ENCODE measurements around the gene PAQR9. TPM values are rescaled to one million over a fixed set of nuclear protein-coding genes. Genes with fewer than 3 reads are reported as not detected.

The PAQR9 gene
- polyA plus RNA-seq, 1 donor, result not detected

DNA sequence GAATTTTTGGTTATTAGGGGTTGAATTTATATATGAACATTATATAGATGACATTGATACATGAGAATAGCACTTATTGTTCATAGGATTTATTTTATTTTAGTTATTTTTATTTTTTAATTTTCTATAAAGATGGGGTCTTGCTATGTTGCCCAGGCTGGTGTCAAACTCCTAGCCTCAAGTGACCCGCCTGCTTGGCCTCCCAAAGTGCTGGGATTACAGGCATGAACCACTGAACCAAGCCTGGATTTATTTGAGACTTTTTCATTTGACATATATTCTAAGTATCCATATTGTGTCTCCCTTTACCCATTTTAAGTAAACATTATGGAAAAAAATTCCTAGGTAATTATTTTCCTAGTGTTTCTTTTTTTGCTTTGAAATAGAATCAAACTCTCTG lies 12.5 kb downstream of the PAQR9 start:
- no peak for DNase-seq

DNA sequence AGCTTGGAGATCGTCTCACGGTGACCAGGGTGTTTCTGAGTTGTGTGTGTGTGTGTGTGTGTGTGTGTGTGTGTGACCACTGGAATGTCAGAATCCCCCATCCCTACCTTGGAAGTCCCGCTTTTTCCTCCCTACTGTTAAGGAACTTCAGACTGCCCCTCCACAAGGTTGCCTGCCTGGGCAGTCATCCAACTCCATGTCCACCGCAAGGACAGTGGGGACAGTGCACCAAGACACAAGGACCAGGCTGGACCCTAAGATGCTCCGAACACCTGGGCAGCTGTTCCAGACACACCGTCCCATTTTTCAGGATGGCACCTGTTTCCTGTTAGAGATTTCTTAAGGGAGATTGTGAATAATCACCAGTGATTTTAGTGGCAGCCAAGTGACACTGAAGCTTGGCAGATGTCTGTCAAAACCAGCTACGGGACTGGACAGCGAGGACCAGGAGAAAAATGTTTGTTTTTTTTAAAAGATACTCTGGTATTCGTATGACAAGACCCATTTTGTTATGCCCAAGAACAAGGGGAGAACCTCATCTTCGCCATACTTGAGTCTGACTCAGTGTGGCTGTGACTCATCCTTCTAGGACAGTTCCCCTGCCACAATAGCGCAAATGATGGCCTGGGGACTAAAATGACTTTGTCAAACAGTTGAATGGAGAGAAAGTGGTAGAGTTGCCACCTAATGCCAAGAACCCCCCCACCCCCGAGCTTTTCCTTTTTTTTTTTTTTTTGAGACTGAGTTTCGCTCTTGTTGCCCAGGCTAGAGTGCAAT lies 15.5 kb downstream of the PAQR9 start:
- no peak for DNase-seq

DNA sequence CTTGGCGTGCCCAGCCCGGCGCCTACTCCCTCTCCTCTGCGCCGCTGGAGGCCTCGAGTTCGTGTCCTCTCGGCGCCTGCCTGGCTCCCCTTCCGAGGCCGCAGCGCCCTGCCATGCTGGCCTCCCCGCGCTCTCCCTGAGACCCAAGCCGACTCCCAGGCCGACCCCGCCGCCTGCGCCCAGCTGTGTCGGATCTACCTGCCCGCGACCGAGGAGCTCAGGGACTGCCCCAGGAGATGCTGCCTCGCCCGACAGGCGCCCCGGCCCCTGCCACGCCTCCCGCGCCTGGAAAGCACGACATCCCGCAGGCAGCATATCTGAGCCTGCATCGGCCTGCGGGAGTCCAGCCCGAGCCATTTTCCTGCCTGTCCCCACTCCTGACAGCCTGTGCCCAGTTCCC lies 16.1 kb downstream of the PAQR9 start:
- no peak for DNase-seq

DNA sequence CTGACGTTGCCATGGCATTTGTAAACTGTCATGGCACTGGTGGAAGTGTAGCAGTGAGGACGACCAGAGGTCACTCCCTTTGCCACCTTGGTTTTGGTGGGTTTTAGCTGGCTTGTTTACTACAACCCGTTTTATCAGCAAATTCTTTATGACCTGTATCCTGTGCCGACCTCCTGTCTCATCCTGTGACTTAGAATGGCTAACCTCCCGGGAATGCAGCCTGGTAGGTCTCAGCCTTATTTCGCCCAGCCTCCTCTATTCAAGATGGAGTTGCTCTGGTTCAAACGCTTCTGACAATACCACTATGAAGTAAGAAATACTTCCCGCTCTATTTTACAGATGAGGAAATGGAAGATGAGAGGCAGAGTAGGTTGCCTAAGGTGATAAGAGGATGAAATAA lies 16.6 kb downstream of the PAQR9 start:
- no peak for DNase-seq

DNA sequence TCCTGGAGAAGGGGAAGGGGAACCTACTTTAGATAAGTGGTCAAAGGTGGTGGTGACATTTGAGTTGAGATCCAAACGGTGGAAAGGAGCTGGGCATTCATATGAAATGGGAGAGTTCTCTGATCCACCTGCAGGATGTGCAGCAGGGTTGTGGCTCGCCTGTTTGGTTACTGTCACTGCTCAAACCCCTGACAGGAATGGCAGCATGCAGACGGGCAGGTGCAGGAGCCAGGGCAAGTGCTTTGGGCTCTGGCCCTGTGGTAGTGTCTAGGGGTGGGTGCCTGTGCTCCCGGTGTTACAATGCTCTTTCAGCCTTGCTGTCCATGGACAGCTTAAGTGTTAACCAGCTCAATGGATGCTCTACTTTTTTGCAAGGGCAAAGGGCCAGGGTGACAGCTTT lies 18.5 kb downstream of the PAQR9 start:
- no peak for DNase-seq

DNA sequence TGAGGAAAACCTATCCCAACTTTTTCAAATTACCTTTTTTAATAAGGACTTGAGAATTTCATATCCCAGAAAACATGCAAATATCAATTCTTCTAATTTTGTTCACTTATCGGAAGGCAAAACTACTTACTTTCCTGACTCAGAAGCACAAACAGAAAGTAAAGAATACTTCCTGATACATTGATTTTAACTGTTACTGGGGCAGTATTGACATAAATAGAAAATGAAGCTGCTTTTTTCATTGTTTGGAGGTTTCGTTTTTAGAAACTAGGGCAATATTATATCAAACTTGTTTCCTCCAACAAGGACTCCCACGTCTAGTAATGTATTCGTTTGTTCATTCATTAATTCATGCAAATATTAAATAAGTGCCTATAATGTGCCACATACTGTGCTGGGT lies 19.1 kb downstream of the PAQR9 start:
- DNase-seq, result no peak

DNA sequence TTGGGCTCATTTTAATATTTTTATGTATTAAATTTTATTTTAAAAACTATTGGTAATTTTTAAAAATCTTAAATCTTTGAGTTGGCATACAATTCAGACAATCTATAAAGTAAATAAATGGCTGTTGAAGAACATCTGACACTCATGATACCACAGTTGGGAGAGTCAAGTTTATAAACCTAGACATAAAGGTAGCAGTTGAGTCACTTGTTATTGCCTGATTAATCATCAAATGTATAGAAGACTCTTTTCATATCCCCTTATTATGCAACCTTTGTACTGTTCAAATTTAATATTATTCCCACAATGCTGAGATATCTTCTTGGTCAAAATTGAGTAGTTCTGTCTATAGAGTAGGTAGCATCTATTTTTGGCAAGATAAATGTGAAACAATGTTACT lies 19.6 kb downstream of the PAQR9 start:
- no peak for DNase-seq

DNA sequence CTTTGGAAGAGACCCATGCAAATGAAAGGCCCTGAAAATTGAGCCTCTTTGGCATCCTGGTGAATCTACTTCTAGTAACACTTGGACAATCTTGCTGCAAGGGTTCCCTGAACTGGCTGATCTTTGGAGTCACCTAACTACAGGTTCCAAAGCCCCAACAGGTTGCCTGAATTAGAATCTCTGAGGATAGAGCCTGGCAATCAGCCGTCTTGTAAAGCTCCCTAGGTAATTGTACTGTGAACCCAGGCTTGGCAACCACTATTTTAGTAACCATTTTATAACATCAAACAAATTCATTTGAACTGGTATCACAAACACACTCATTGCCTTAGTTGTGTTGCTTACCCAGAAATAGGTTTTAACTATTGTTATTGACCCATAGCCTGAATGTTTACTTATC lies 20.1 kb downstream of the PAQR9 start:
- DNase-seq, result no peak

DNA sequence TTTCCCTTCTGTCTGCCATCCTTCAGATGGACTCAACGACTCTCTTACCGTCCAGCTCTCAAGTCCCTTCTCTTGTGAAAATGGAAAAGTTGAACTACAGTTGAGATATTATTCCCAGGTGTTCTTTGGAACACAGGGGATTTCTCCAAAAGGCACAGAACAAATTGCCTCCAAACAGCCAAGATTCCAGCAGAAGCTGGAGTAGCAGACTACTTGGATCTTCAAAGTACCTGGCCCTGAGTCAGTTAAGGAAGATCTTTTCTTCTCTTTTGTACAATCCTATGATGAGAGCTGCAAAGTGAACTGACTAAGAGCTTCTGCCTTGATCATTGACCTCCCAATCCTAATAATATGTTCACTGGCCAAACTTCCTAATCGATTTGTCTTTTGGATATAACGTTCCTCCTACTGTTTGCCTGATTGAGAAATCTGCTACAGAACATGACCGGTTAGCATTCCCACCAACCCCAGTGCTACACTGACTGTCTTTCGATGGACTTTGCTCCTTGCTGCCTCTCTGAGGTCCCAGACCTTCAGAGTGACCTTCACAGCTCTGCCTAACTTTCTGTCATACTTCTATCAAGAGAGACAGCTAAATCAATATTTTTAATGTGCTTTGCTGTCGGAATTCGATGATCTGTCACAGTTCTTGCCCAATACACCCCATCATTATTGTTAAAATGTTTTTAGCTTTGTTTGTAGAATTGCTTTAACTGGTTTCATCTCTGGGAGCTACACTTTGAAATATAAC lies 21.9 kb downstream of the PAQR9 start:
- no peak for DNase-seq

DNA sequence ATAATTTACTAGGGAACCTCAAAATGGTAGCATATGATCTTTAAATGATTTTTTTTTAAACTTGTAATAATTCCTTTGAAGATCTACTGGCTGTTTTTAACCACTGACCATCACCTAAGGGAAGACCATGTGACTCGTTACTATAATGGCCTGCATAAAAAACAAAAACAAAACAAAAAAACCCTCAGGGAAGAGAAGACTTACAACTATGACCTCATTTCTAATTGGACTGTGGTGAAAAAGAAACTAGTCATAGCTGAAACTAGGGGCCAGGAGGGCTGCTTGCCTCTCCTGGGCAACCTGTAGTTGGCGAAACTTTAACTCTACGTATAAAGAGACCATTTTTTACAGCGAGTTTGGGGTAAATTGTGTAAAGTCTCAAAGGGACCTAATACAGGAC lies 23.0 kb downstream of the PAQR9 start:
- DNase-seq, result no peak

DNA sequence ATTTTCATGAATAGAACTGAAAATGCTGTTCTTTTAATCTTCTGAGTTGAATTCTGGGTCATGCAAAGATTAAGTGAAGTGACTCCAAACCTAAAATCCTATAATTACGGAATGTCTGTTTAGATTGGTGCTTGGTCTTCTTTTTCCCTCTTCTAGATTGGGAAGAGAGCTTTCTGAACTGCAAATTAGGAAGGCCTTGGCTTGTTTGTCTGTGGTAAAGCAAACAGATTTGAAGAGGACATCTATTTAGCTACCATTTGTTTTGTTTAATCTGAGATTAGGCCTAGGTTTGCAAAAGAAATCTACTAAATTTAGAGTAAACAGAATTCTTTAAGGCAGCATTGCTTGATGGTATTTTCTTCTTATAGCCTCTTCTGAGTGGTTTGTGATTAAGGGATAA lies 23.5 kb downstream of the PAQR9 start:
- DNase-seq, result no peak

DNA sequence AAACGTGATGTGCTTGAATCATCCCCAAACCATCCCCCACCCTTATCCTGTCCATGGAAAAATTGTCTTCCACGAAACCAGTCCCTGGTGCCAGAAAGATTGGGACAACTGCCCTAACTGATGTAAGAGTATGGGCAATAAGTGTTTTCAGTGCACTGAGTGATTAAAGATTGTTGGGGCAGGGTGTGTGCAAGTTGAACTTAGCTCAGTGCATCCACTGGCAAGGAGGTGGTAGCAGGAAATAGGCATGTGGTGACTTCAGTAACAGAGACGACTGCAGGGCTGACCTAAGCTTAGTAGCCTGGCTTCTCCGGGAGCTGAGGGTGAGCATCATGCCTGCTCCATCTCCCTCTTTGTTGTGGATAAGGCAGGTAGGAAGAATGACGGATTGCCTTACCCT lies 27.5 kb downstream of the PAQR9 start:
- no peak for DNase-seq

DNA sequence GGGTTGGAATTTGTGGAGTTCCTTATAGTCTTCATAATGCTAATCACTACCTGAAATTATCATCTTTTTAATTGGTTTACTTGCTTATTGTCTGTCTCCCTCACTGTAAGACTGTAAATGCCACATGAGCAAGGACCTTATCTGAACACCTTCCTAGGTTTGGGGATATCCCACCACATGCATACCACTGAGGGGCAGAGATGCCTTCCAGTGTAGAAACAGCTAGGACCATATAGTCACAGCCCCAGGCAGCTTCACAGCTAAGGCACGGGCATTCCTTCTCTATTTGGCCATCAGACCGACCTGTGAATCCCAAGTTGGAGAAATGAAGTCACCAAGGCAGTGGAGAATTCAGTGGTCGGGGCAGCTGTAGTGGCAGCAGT lies 28.6 kb downstream of the PAQR9 start:
- DNase-seq, result no peak

DNA sequence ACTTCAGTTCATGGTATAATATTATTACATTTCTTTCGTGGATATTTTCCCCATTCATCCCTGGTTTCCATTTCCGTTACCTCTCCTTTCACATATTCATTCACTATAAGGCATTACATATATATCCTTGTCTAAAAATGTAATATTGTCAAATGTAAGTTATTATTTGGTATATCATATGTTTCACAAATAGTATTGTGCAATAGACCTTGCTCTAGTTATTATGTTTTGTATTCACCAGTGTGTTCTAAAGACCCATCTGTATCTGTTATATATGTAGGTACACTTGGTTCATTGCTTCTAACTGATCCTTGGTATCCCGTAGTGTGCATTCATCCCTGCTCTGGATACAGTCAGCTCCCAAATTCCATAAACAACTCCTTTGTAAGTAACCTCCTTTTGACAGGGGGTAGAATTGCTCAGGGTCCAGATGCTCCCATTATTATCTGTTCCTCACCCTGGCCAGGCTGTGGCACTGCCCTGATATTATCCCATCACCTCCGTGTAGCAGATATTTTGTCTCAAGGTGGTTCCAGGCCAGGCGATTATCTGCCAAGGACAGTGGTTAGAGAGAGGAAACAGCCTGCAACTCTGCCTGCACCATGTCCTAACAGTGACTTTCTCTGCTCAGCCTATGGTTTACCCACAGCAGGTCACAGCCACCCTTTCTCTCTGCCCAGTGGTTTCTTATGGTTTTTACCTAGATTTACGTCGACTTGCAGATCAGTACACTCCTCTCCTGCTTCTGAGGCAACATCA lies 29.2 kb downstream of the PAQR9 start:
- no peak for DNase-seq

DNA sequence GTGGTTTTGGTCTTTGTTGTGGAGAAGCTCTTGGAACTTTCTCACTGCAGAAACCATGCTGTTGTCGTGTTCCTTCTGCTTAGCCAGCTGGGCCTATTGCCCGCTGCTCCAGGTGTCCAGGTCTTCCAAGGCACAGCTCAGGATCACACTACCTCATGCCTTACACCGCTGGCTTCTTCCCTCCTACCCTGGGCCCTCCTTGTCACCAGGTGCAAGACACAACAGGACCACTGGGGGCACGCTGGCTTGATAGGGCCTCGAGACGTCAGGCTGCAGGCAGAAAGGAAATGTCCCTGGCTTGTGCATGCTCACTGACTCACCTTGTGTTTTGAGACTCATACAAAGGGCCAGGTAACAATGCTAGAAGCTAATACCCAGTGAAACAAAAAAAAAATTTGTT lies 32.3 kb downstream of the PAQR9 start:
- DNase-seq, result no peak

DNA sequence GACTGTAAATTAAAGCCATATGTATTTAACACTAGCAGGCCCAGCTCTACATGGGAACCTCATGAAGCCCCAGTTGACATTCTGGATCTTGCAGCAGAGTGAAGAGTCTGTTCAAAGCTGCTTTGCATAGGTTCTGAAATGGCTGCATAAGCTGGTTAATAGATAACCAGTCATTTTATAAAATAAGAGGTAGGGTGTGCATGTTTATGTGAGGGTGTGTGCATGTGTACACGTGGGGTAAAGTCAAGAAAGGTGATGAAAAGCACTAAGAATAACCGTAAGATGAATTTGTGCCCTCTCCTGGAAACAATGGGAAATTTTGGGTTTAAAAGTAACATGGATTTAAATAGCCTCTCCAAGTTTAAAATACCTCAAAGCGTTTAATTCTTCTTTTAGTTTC lies 33.0 kb downstream of the PAQR9 start:
- no peak for DNase-seq

DNA sequence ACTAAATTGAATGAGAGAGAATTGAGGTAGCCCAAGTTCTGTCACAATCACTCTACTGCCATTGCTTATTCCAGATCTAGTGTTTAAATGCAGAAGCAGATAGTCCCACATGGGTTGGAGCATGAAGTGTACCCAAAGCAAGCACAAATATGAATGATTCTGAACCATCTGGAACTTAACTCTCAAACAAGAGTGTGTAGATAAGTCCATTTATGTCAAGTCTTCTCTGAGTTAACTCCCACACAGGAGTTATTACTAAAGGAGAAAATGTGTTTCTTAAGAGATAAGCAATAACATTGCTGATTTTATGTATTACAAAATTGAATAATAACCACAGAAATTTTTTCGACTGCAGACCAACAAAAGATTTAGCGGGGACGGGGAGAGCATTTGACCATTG lies 33.6 kb downstream of the PAQR9 start:
- no peak for DNase-seq

DNA sequence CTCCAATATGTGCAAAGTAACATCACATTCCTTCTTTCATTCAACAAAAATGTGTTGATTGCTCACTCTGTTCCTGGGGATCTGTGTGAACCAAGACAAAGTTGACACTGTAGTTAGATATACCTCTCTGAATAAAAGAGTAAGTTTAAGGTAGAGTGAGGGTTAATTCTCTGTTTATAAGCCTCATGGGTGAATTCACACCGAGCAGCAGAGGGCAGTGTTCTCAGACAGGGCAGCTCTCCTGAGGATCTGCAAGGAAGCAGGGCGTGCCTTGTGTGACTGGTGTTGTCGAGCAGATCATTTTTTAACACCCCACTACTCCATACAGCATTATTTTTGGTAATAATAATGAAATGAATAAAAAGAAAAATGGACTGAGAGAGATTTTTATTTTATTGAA lies 34.4 kb downstream of the PAQR9 start:
- DNase-seq, result no peak

DNA sequence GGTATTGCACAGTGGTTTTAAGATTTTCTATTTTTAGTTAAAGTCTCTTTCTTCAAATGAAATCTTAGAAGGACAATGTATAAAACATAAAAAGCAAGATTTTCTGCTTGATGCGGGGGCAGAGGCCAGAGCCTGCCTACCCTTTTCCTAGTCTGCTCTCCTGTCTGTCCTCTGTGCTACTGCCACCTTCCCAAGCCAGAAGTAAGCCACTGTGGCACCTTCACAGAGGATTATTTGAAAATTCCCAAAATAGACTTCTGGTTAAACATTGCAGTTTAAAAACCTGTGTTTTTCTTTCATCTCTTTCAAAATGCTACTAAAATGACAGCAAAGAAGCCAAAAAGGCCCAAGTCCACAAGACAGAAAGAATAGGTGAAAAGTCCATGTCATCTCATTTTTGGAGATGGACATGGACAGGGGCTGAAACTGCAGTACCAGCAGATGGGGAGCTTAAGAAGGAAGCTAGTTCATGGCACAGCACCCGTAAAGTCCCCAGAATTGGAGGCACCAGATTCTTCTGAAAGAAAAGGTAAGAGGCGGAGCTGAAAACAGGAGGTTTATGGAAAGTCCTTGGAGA lies 37.0 kb downstream of the PAQR9 start:
- no peak for DNase-seq

DNA sequence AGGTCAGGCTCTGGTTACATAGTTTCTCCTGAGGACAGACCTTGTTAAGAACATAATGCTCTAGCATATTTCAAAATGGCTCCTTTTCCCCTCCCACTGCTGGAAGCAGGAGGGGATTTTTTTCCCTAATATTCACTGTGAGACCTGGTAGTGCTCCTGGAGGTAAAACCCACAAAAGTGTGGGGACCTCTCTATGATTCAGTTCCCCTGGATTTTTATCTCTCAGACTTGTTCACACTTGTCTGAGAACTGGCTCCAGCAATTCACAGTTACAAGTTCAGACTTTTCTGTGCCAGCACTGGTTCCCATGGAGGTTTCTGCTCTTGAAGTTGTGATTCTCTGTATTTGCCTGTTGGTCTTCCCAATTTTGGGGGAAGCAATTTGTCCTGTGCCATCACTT lies 38.3 kb downstream of the PAQR9 start:
- no peak for DNase-seq

DNA sequence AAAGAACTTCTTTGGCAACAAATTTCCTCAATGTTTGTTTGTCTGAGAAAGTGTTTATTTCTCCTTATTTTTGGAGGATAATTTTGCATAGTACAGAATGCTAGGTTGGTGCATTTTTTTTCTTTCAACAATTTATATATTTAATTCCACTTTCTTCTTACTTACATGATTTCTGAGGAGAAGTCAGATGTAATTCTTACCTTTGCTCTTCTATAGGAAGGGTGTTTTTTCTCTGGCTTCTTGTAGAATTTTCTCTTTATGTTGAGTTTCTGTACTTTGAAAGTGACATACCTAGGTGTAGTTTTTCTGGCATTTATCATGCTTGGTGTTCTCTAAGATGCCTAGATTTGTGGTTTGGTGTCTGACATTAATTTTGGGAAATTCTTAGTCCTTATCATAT lies 39.8 kb downstream of the PAQR9 start:
- DNase-seq, result no peak

DNA sequence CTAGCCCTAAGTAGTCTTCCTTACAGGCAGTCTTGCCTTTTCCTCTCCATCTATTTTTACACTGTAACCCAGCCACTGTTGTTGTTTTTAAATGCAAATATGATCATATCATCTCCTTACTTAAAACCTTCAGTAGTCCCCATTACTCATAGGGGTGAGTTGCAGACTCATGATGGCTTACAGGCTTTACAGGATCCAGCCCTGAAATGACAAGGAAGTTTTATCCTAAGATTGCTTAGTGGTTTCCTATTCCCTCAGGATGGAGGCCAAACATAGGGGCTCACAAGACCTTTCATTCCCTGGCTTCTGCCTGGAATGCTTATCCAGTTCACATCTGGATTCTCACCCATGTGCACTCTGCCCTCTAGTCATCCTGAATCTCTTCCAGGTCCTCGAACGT lies 46.9 kb downstream of the PAQR9 start:
- DNase-seq, result no peak

DNA sequence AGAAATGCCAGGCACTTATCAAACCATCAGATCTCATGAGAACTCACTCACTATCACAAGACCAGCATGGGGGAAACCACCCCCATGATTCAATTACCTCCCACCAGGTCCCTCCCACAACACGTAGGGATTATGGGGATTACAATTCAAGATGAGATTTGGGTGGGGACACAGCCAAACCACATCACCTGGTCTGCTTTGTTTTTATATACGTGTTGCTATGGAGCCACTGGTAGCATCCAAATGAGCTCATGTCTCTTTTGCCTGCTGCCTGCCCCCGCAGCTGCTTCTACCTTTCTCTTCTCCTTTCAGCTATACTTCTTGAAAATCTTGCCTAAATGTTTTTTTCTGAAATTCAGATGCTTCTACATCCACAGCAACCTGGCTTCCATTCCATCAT lies 47.8 kb downstream of the PAQR9 start:
- DNase-seq, result no peak

Measured in hindlimb muscle (tissue), 1 donor.